Thymus (tissue), 11 donors: Measurements from ENCODE around the gene FA2H. TPM values are rescaled to one million over a fixed set of nuclear protein-coding genes. Genes with fewer than 3 reads are reported as not detected.
A peak's percentile ranks its signal among the peaks of the same experiment; 100 is the strongest.
"Not testable (repeated sequence)": the region's sequence is repeated elsewhere in the genome, so short reads cannot be mapped to it uniquely, and the experiment has no call there.

Experiments
- DNase-seq, 9 donors: peaks; one replicate each; pipeline ENCODE4 v3.0.0-alpha.2; 2013; ENCODE audit warnings: low spot score in 9 of 9, low read depth in 6 of 9, missing footprints in 1 of 9
- H3K27ac ChIP-seq, 2 donors: one replicate each; pipeline ENCODE4 v1.5.1; 2013; ENCODE audit warnings: control low read depth in 1 of 2, low read depth in 1 of 2, low read length in 1 of 2, mild to moderate bottlenecking in 1 of 2, moderate library complexity in 1 of 2
- H3K27me3 ChIP-seq, 2 donors: one replicate each; pipeline ENCODE4 v1.5.1; 2013; ENCODE audit warnings: low read length in 1 of 2; ENCODE audit not compliant: control insufficient read depth in 2 of 2, insufficient read depth in 1 of 2
- H3K36me3 ChIP-seq, 2 donors: one replicate each; pipeline ENCODE4 v1.5.1; 2013; ENCODE audit warnings: low read length in 1 of 2, mild to moderate bottlenecking in 1 of 2, moderate library complexity in 1 of 2; ENCODE audit not compliant: control insufficient read depth in 2 of 2, insufficient read depth in 2 of 2
- H3K4me1 ChIP-seq, 2 donors: one replicate each; pipeline ENCODE4 v1.5.1; 2013; ENCODE audit warnings: low read length in 2 of 2; ENCODE audit not compliant: control insufficient read depth in 2 of 2, insufficient read depth in 2 of 2
- H3K4me3 ChIP-seq, 2 donors: one replicate each; pipeline ENCODE4 v1.5.1; 2013; ENCODE audit warnings: low read length in 2 of 2, control low read depth in 1 of 2, mild to moderate bottlenecking in 1 of 2
- H3K9me3 ChIP-seq, 2 donors: one replicate each; pipeline ENCODE4 v1.5.1; 2013; ENCODE audit warnings: low read length in 1 of 2, mild to moderate bottlenecking in 1 of 2; ENCODE audit not compliant: control insufficient read depth in 2 of 2, insufficient read depth in 1 of 2
- WGBS: extraction: QIAGEN DNeasy Blood & Tissue Kit; methylation state at CpG from one replicate; pipeline ENCODE4 v1.1.7; 2013; 5-methylcytosine and 5-hydroxymethylcytosine counted together
- polyA plus RNA-seq: library from polyadenylated mRNA; stranded (reverse); fragments of 200-250 nt; gene quantifications from one replicate; pipeline ENCODE4 v1.2.3, GENCODE V29; 2013
- total RNA-seq: library from RNA; stranded (reverse); fragments of 120-200 nt; gene quantifications from one replicate; pipeline ENCODE4 v1.2.4, GENCODE V29; 2013
- donor health status: healthy.

FA2H gene
- total and polyA plus RNA-seq, 2 donors: 2.0 to 2.9 TPM

- peak overlapping the region; percentile 26 for H3K4me3 ChIP-seq
- 71% methylated on average over 19 of the region's 19 CpGs for WGBS
- no peak overlapping the region for H3K27ac ChIP-seq
- peak; percentile 54 to 85 (median 60) for DNase-seq
- H3K36me3 ChIP-seq: peaks cover 0 to 14% of the 10 kb centered on the region in 2 donors
- peaks cover 3 to 13% of the 10 kb centered on the region in 2 donors for H3K4me1 ChIP-seq
- no peaks in the 10 kb centered on the region for H3K27me3 ChIP-seq
- H3K9me3 ChIP-seq: no peaks in the 10 kb centered on the region
These were observed 78.9 kb downstream of the FA2H start for GRCh38 chr16:74695450-74696422.

DNA sequence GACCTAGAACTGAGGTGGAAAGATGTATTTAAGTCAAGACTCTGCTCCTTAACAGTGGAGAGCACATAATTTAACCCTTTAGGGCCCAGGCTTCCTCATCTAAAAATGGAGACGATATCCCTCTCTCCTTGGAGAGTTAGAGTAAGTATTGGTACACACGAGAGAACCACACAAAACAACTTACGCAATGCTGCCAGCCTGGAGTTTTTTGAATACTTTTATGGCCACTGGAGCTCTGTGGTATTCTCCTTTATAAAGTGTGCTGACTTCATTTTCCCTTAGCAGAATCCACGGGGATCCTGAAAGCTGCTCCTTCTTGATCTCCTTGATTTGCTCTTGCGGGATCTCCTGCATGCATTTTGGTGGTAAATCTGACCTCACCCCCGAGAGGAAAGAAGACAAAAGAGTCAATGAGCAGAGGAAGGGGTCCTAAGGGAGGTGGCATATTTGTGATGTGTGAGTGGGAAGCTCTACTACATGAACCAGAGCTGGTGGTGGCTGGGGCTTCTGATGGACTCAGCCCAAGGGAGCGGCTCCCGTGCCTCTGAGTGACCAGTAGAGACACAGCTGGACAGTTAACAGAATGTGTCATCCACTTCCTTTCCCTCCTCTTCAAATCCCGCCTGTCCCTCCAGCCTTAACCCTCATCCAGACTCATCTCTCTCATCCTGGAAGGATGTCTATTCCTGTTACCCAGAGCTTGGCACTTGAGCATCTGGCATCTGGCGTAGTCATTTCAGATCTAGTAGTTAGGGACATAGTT is 83.3 kb downstream of the FA2H start:
- H3K9me3 ChIP-seq: no peaks in the 10 kb centered on the region
- H3K4me1 ChIP-seq: peaks cover 0 to 4% of the 10 kb centered on the region in 2 donors
- peaks cover 0 to 14% of the 10 kb centered on the region in 2 donors for H3K36me3 ChIP-seq
- H3K4me3 ChIP-seq: no peak overlapping the region
- no peak overlapping the region for H3K27ac ChIP-seq
- DNase-seq: no peak
- 98% methylated on average over 10 of the region's 10 CpGs for WGBS
- H3K27me3 ChIP-seq: no peaks in the 10 kb centered on the region

- DNase-seq: no peak
- Histone ChIP-seq H3K36me3 (peaks cover 6 to 10% of the 10 kb centered on the region in 2 donors), H3K27me3 (no peaks in the 10 kb centered on the region), H3K4me3 (no peak overlapping the region), H3K9me3 (no peaks in the 10 kb centered on the region), H3K4me1 (no peaks in the 10 kb centered on the region), H3K27ac (no peak overlapping the region)
- WGBS: 98% methylated on average over 11 of the region's 11 CpGs
These were observed 92.1 kb downstream of the FA2H start for GRCh38 chr16:74682556-74682955.

- Histone ChIP-seq H3K36me3 (peaks cover 10 to 12% of the 10 kb centered on the region in 2 donors), H3K4me3 (no peak overlapping the region), H3K4me1 (no peaks in the 10 kb centered on the region), H3K27ac (no peak overlapping the region), H3K27me3 (no peaks in the 10 kb centered on the region), H3K9me3 (no peaks in the 10 kb centered on the region)
- WGBS: 81% methylated on average over 6 of the region's 6 CpGs
- DNase-seq: no peak
These were observed 93.9 kb downstream of the FA2H start for GRCh38 chr16:74680681-74681080.

DNA sequence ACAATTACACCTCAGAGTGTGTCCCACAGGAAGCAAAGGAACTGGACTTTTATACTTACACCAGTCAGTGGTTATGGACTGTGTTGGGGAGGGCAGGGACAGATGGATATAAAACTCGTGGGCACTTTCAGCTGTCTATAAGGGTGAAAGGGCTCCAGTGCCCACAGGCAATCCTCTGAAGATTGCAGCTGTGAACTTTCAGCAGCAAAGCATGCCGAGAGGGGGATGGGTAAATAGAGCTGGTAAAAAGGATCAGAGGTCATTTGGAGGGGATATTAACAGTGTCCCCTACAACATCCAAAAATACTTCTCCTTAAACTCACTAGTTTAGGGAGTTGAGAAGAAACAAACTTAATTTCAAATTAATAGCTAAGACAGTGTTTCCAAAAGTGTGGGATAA is 94.6 kb downstream of the FA2H start:
- 90% methylated on average over 2 of the region's 2 CpGs for WGBS
- Histone ChIP-seq H3K4me3 (no peak overlapping the region), H3K36me3 (peaks cover 8 to 11% of the 10 kb centered on the region in 2 donors), H3K9me3 (no peaks in the 10 kb centered on the region), H3K4me1 (no peaks in the 10 kb centered on the region), H3K27me3 (no peaks in the 10 kb centered on the region), H3K27ac (no peak overlapping the region)
- DNase-seq: no peak

DNA sequence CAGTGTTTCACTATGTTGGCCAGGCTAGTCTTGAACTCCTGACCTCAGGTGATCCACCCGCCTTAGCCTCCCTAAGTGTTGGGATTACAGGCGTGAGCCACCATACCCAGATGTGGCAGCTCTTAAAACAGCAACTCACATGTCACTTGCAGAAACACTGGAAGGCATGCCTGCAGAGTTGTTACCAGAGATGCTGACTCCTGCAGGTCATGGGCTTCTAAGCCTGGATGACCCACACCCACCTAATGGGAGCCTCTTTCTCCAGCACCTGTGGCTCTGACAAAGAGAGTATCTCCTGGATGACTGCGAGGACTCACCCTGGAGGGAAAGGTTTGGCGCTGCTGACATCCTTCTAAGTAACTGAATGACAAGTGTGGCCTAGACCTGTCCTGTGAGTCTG is 96.8 kb downstream of the FA2H start:
- WGBS: 100% methylated on average over 4 of the region's 4 CpGs
- no peak overlapping the region for H3K27ac ChIP-seq
- no peak for DNase-seq
- H3K4me3 ChIP-seq: no peak overlapping the region
- peaks cover 8 to 21% of the 10 kb centered on the region in 2 donors for H3K36me3 ChIP-seq
- H3K27me3 ChIP-seq: no peaks in the 10 kb centered on the region
- H3K9me3 ChIP-seq: no peaks in the 10 kb centered on the region
- H3K4me1 ChIP-seq: no peaks in the 10 kb centered on the region

- Histone ChIP-seq H3K4me1 (no peaks in the 10 kb centered on the region), H3K27ac (no peak overlapping the region), H3K36me3 (peaks cover 3 to 26% of the 10 kb centered on the region in 2 donors), H3K4me3 (no peak overlapping the region), H3K9me3 (no peaks in the 10 kb centered on the region), H3K27me3 (no peaks in the 10 kb centered on the region)
- no peak for DNase-seq
- WGBS: 97% methylated on average over 3 of the region's 3 CpGs
These were observed 100.7 kb downstream of the FA2H start for GRCh38 chr16:74673876-74674275.

DNA sequence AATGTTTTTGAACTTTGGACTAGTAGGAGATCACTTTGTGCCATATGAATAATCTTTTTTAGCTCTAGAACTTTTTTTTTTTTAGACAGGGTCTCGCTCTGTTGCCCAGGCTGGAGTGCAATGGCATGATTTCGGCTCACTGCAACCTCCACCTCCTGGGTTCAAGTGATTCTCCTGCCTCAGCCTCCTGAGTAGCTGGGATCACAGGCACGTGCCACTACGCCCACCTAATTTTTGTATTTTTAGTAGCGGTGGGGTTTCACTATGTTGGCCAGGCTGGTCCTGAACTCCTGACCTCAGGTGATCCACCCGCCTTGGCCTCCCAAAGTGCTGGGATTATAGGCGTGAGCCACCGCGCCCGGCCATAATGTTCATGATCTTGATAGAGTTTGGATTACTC is 105.7 kb downstream of the FA2H start:
- H3K27ac ChIP-seq: not testable (repeated sequence)
- H3K36me3 ChIP-seq: peaks cover 16% of the 10 kb centered on the region in 2 donors
- WGBS: 98% methylated on average over 10 of the region's 10 CpGs

GRCh38 chr16:74667255-74667700 is 107.3 kb downstream of the FA2H start:
- H3K36me3 ChIP-seq: peaks cover 27 to 30% of the 10 kb centered on the region in 2 donors
- H3K9me3 ChIP-seq: no peaks in the 10 kb centered on the region
- WGBS: 3% methylated on average over 23 of the region's 23 CpGs
- peak overlapping the region; percentile 91 to 97 for H3K4me3 ChIP-seq
- DNase-seq: peak in 7 of 9 donors; percentile 16 to 63 (median 31)
- H3K27me3 ChIP-seq: no peaks in the 10 kb centered on the region
- H3K4me1 ChIP-seq: peaks cover 5 to 28% of the 10 kb centered on the region in 2 donors
- H3K27ac ChIP-seq: peak overlapping the region; percentile 52 to 84

More for the DNA sequence above, 105.7 kb downstream of the FA2H start:
- not testable (repeated sequence) for H3K4me3 ChIP-seq, H3K9me3 ChIP-seq, DNase-seq, H3K27me3 ChIP-seq
- H3K4me1 ChIP-seq: peaks cover 5 to 27% of the 10 kb centered on the region in 2 donors
